GM12864 (cell line): ENCODE measurements around the gene SVEP1.

Source experiments
- DNase-seq: peaks from one replicate; pipeline ENCODE4 v3.0.0-alpha.2; 2011; ENCODE audit warnings: low read depth
- H3K4me3 ChIP-seq: 2 replicates; pipeline ENCODE4 v1.5.1; 2011; ENCODE audit warnings: mild to moderate bottlenecking, low read depth, low read length, control low read depth
- CTCF ChIP-seq: IDR thresholded peaks from 2 replicates; pipeline ENCODE4 v1.5.1; 2011; ENCODE audit warnings: low read depth, mild to moderate bottlenecking, moderate library complexity, low read length, control low read depth, inconsistent platforms; ENCODE audit errors: missing control alignments

SVEP1 gene

GRCh38 chr9:110357505-110357904 lies 222.0 kb downstream of the SVEP1 start:
- DNase-seq = no peak
- no peak for TF ChIP-seq CTCF
- H3K4me3 ChIP-seq = no peak overlapping the region

GRCh38 chr9:110356639-110357395 lies 222.7 kb downstream of the SVEP1 start:
- no peak overlapping the region for H3K4me3 ChIP-seq
- no peak for DNase-seq
- no peak for TF ChIP-seq CTCF

- DNase-seq = no peak
- H3K4me3 ChIP-seq = no peak overlapping the region
- TF ChIP-seq CTCF = no peak
Observed at GRCh38 chr9:110355911-110356310, 223.6 kb downstream of the SVEP1 start.

- no peak for TF ChIP-seq CTCF
- DNase-seq = no peak
- H3K4me3 ChIP-seq = no peak overlapping the region
Observed at GRCh38 chr9:110351009-110351467, 228.5 kb downstream of the SVEP1 start.

GRCh38 chr9:110346325-110346724 lies 233.2 kb downstream of the SVEP1 start:
- TF ChIP-seq CTCF = no peak
- H3K4me3 ChIP-seq = no peak overlapping the region
- no peak for DNase-seq

GRCh38 chr9:110344821-110345220 lies 234.7 kb downstream of the SVEP1 start:
- no peak for DNase-seq
- H3K4me3 ChIP-seq = no peak overlapping the region
- TF ChIP-seq CTCF = no peak

- H3K4me3 ChIP-seq = no peak overlapping the region
- TF ChIP-seq CTCF = no peak
- DNase-seq = no peak
Observed at GRCh38 chr9:110343551-110343950, 236.0 kb downstream of the SVEP1 start.
